Vagina (tissue), 2 donors: ENCODE measurements around the gene GSG1. TPM values are rescaled to one million over a fixed set of nuclear protein-coding genes. Genes with fewer than 3 reads are reported as not detected.

Experiments
- DNase-seq, 2 donors: peaks; one replicate each; pipeline ENCODE4 v3.0.0-alpha.2; 2017; ENCODE audit errors: extremely low spot score in 2 of 2
- H3K27ac ChIP-seq: fragments of 200-600 bp; sonication (generic); one replicate; pipeline ENCODE4 v1.5.1; 2019
- H3K27me3 ChIP-seq: fragments of 200-600 bp; sonication (generic); one replicate; pipeline ENCODE4 v1.5.1; 2019
- H3K36me3 ChIP-seq, 2 donors: fragments of 200-600 bp; sonication (generic); one replicate each; pipeline ENCODE4 v1.5.1; 2017 to 2019
- H3K4me1 ChIP-seq: fragments of 200-600 bp; sonication (generic); one replicate; pipeline ENCODE4 v1.5.1; 2019
- H3K4me3 ChIP-seq, 2 donors: fragments of 200-600 bp; sonication (generic); 1 replicate in 1 of 2; 2 replicates in 1 of 2; pipeline ENCODE4 v1.5.1; 2016 to 2019
- H3K9me3 ChIP-seq: fragments of 200-600 bp; sonication (generic); one replicate; pipeline ENCODE4 v1.5.1; 2019
- POLR2A ChIP-seq, 2 donors: fragments of 450-650 bp; IDR thresholded peaks; one replicate each; pipeline ENCODE4 v1.6.1; 2017; ENCODE audit warnings: antibody characterized with exemption in 2 of 2, mild to moderate bottlenecking in 2 of 2, moderate library complexity in 2 of 2
- POLR2AphosphoS5 ChIP-seq, 2 donors: sonication (generic); formaldehyde crosslinking; IDR thresholded peaks; one replicate each; pipeline ENCODE4 v1.9.0; 2017; ENCODE audit warnings: antibody characterized with exemption in 2 of 2, mild to moderate bottlenecking in 2 of 2, low read depth in 1 of 2; ENCODE audit not compliant: insufficient read depth in 1 of 2
- intact Hi-C: fragments of 100-400 bp; cut with DNase I; formaldehyde crosslinking; loops from one replicate; pipeline ENCODE4 v1.15.1; 2023
- total RNA-seq: library from RNA; depleted of rRNA; stranded (reverse); fragments of >200 nt; gene quantifications from one replicate; pipeline ENCODE4 v1.2.3, GENCODE V29; 2016
- TF ChIP-seq, protein P1 (sequence below), 3 experiments: fragments of 450-650 bp in 2 of 3; fragments of 200-600 bp in 1 of 3; sonication (generic) in 1 of 3; IDR thresholded peaks; one replicate each; pipeline ENCODE4 v1.5.1; 2017 to 2019; ENCODE audit warnings: antibody characterized with exemption in 3 of 3, mild to moderate bottlenecking in 2 of 3, moderate library complexity in 2 of 3

GSG1 gene
- total RNA-seq, 1 donor from 2014 or later, result not detected

DNA sequence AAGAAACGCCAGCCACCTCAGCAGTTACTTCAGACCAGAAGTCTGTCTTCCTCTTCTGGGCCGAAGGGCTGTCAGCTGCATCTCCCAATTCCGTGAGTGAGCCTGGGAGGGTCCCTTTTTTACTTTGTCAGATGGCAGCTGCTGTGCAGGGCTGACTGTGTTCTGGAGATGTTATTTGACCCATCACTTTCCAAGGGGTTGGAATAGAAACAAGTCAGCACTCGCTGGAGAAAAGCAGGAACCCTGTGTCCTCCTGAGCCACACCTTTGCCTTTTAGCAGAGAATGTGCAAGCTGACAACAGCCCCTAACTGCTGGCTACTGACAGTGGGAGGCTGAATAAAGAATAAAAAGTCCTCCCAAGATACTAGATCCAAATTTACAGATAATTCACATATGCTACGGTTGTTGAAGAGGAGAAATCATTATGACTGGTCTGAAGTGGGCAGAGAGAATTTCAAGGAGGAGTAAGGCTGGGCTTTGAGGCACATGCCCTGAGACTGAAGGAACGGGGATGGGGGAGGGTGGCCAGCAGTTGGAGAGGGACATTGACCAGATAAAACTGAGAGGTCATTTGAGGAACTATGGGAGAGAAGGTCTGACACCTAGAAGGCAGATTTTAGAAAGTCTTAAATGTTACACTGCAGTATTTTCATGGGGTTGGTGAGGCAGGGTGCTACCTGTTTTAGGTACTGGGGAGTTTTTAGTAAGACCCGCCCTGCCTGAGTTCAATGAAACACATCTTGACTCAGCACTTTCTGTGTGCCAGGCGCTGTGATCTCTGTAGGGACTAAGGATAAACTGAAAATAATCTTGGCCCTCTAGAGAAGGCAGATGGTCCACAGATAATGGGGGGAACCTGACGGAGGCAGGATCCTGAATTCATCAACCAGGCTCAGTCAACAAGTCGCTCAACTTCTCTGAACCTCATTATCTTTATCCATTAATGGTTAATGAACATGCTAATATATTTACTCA, 31.9 kb downstream of the GSG1 start:
- no peak for DNase-seq
- Histone ChIP-seq H3K4me1 (no peaks in the 10 kb centered on the region), H3K9me3 (no peaks in the 10 kb centered on the region), H3K27ac (no peak overlapping the region), H3K36me3 (peaks cover 0 to 16% of the 10 kb centered on the region in 2 donors), H3K4me3 (no peak overlapping the region), H3K27me3 (no peaks in the 10 kb centered on the region)
- intact Hi-C loops, result no loop called here
- TF ChIP-seq POLR2A (IDR thresholded peaks at IDR 0.05) (no peak), POLR2AphosphoS5 (IDR thresholded peaks at IDR 0.05; ENCODE audit: insufficient read depth in 1 of 2, low read depth in 1 of 2) (no peak)
- TF ChIP-seq, protein P1, sequence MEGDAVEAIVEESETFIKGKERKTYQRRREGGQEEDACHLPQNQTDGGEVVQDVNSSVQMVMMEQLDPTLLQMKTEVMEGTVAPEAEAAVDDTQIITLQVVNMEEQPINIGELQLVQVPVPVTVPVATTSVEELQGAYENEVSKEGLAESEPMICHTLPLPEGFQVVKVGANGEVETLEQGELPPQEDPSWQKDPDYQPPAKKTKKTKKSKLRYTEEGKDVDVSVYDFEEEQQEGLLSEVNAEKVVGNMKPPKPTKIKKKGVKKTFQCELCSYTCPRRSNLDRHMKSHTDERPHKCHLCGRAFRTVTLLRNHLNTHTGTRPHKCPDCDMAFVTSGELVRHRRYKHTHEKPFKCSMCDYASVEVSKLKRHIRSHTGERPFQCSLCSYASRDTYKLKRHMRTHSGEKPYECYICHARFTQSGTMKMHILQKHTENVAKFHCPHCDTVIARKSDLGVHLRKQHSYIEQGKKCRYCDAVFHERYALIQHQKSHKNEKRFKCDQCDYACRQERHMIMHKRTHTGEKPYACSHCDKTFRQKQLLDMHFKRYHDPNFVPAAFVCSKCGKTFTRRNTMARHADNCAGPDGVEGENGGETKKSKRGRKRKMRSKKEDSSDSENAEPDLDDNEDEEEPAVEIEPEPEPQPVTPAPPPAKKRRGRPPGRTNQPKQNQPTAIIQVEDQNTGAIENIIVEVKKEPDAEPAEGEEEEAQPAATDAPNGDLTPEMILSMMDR (IDR thresholded peaks at IDR 0.05), result no peak

DNA sequence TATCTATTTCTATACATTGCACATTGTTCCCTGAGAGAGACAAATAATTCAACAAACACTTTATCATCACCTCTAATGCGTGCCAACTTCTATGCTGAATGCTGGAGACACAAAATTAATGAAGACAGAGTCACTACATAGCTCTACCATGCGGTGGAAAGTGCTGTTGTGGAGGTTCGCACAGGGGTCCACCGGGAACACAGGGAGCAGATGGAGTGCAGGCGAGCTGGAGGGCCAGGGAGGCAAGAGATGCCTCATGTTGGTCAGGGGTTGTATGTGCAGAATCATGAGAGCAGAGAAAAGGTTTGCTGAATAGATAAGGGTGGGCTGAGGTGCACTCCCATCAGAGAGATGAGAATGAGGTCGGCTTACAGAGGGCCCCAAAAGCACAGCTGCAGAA, 34.1 kb downstream of the GSG1 start:
- DNase-seq, result no peak
- Histone ChIP-seq H3K4me1 (no peaks in the 10 kb centered on the region), H3K4me3 (no peak overlapping the region), H3K36me3 (peaks cover 0 to 16% of the 10 kb centered on the region in 2 donors), H3K27ac (no peak overlapping the region), H3K9me3 (no peaks in the 10 kb centered on the region), H3K27me3 (no peaks in the 10 kb centered on the region)
- TF ChIP-seq, protein P1 (IDR thresholded peaks at IDR 0.05), result no peak
- no peak for TF ChIP-seq POLR2A (IDR thresholded peaks at IDR 0.05)
- TF ChIP-seq POLR2AphosphoS5 (IDR thresholded peaks at IDR 0.05; ENCODE audit: insufficient read depth in 1 of 2, low read depth in 1 of 2), result no peak
- intact Hi-C loops, result no loop called here

DNA sequence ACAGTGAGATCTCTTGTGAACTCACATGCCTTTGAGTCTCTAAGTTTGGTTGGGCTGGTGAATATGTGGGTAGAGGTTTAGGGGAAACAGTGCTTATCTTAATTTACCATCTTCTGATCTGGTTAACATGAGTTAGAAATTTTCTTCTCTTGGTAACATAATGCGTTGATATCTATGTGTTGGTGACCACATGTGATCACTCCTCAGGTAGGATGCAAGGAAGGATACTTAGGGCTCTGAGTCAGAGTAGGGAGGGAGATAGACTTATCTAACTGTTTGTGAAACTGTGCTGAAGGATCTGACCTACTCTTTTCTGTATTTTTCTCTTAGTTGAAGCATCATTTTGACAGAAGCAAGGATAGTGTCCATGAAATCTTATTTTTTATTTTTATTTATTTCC, 36.1 kb downstream of the GSG1 start:
- no peak overlapping the region for H3K27ac ChIP-seq
- H3K27me3 ChIP-seq, result no peaks in the 10 kb centered on the region
- no peaks in the 10 kb centered on the region for H3K4me1 ChIP-seq
- no peaks in the 10 kb centered on the region for H3K9me3 ChIP-seq
- DNase-seq, result no peak
- H3K4me3 ChIP-seq, result no peak overlapping the region
- H3K36me3 ChIP-seq, result peaks cover 0 to 16% of the 10 kb centered on the region in 2 donors
- TF ChIP-seq POLR2AphosphoS5 (IDR thresholded peaks at IDR 0.05; ENCODE audit: insufficient read depth in 1 of 2, low read depth in 1 of 2) (no peak), POLR2A (IDR thresholded peaks at IDR 0.05) (no peak)
- TF ChIP-seq, protein P1 (IDR thresholded peaks at IDR 0.05), result no peak
- intact Hi-C loops, result no loop called here

DNA sequence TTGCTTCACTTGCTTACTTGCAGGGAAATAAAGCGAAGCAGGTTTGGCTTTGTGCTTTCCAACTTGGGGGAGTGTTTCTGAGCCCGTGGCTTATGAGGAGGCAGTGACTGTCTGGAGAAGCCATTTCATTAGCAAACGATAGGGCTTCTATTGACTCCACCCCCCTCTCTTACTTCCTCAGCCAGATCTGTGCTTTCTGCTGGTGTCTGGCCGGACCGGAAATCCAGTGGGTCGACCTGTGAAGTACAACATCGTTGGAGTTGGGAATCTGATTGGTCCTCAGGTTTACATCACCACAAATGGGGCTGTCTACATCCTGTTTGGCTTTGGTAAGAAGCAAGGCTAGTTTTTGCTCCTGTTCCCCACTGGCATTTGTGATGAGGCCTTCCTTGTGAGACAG, 37.0 kb downstream of the GSG1 start:
- TF ChIP-seq POLR2AphosphoS5 (IDR thresholded peaks at IDR 0.05; ENCODE audit: insufficient read depth in 1 of 2, low read depth in 1 of 2), result no peak
- no peak for TF ChIP-seq POLR2A (IDR thresholded peaks at IDR 0.05)
- TF ChIP-seq, protein P1 (IDR thresholded peaks at IDR 0.05), result no peak
- no peaks in the 10 kb centered on the region for H3K27me3 ChIP-seq
- H3K4me3 ChIP-seq, result no peak overlapping the region
- no peaks in the 10 kb centered on the region for H3K4me1 ChIP-seq
- no peak for DNase-seq
- intact Hi-C loops, result no loop called here
- H3K27ac ChIP-seq, result no peak overlapping the region
- peaks cover 0 to 16% of the 10 kb centered on the region in 2 donors for H3K36me3 ChIP-seq
- no peaks in the 10 kb centered on the region for H3K9me3 ChIP-seq

DNA sequence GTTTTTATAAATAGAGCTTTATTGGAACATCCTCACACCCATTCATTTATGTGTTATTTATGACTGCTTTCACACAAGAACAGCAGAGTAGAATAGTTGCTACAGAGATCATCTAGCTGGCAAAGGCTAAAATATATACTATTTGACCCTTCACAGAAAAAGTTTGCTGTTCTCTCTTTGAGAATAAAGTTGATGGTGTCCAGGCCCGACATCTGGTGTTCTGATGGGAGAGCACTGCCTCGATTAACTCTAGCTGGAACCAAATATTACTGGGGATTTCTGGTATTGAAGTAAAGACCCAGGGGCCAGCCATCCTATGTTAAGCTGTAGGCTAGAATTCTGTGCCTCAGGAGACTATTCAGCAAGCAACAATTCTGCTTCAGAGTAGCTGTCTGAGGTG, 37.5 kb downstream of the GSG1 start:
- Histone ChIP-seq H3K27ac (no peak overlapping the region), H3K36me3 (peaks cover 0 to 20% of the 10 kb centered on the region in 2 donors)
- intact Hi-C loops, result no loop called here

More for the DNA sequence above, 37.5 kb downstream of the GSG1 start:
- H3K4me3 ChIP-seq, result no peak overlapping the region
- H3K9me3 ChIP-seq, result no peaks in the 10 kb centered on the region
- DNase-seq, result no peak
- no peaks in the 10 kb centered on the region for H3K4me1 ChIP-seq
- H3K27me3 ChIP-seq, result no peaks in the 10 kb centered on the region
- TF ChIP-seq POLR2AphosphoS5 (IDR thresholded peaks at IDR 0.05; ENCODE audit: insufficient read depth in 1 of 2, low read depth in 1 of 2) (no peak), POLR2A (IDR thresholded peaks at IDR 0.05) (no peak)
- TF ChIP-seq, protein P1 (IDR thresholded peaks at IDR 0.05), result no peak
